ENCODE results near the gene SCARF2. TPM values are rescaled to one million over a fixed set of nuclear protein-coding genes. Genes with fewer than 3 reads are reported as not detected.

SCARF2 gene
- total and polyA plus RNA-seq, 2 donors (not counting 1 experiment from before 2014, with no cell fraction given): 0.86 to 1.3 TPM

DNA sequence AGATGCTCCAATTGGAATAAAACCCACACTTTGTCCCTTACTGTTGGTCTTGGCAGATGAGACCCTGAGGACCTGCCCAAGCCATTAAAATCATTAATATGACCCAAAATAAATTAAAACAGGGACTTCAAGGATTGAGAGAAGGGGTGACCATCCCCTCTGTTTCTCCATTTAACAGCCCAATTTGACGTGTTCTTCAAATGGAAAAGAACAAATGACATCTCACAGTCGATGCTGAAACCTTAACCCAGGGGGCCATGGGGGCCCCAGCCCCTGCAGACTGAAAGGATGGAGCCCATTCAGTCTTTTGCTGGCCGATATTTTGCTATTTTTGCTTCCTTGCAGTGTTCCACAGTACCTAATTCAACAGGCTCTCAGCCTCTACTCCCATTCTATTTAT lies 23.2 kb downstream of the SCARF2 start:
- no peak overlapping the region for H3K4me2 ChIP-seq (replicated peaks; ENCODE audit: low read depth, low read length, poor library complexity, severe bottlenecking)
- no peak overlapping the region for H3K27ac Mint-ChIP-seq
- peaks cover 0 to 5% of the 10 kb centered on the region in 2 donors for H3K4me1 ChIP-seq (ENCODE audit: control insufficient read depth in 2 of 2, insufficient read depth in 2 of 2, low read length in 2 of 2)
- intact Hi-C loops (cut with micrococcal nuclease): no loop called here
- CTCF ChIA-PET: no interaction called here
- H3K4me3 ChIP-seq (ENCODE audit: control extremely low read depth in 1 of 5, extremely low read depth in 1 of 5, insufficient read depth in 1 of 5, low read depth in 2 of 5, low read length in 4 of 5): no peak overlapping the region
- H3K36me3 ChIP-seq (replicated peaks in 1 of 2; ENCODE audit: control extremely low read depth in 1 of 2, control insufficient read depth in 1 of 2, extremely low read depth in 1 of 2, insufficient read depth in 2 of 2, low read length in 1 of 2): no peaks in the 10 kb centered on the region
- H3K27me3 ChIP-seq (replicated peaks in 1 of 4; ENCODE audit: control extremely low read depth in 1 of 4, control insufficient read depth in 3 of 4, insufficient read depth in 4 of 4, low read length in 3 of 4): peaks cover 0 to 4% (median 2%) of the 10 kb centered on the region in 4 experiments
- H3K27ac ChIP-seq (ENCODE audit: low read length in 2 of 2): no peak overlapping the region
- TF ChIP-seq CTCF (IDR thresholded peaks at IDR 0.05): no peak
- no peak for TF ChIP-seq EZH2 (IDR thresholded peaks at IDR 0.05; ENCODE audit: borderline replicate concordance, insufficient read depth, low read depth, low read length, poor library complexity, severe bottlenecking)
- POLR2A ChIA-PET: no interaction called here
- no peaks in the 10 kb centered on the region for H3K9me3 Mint-ChIP-seq (ENCODE audit: insufficient read depth)
- H3K27me3 Mint-ChIP-seq: no peaks in the 10 kb centered on the region
- WGBS (ENCODE audit: insufficient coverage): 86% methylated on average over 2 of the region's 3 CpGs
- no peaks in the 10 kb centered on the region for H3K9me3 ChIP-seq (ENCODE audit: control extremely low read depth in 1 of 3, control insufficient read depth in 2 of 3, insufficient read depth in 1 of 3, low read length in 2 of 3)
- no peak overlapping the region for H3K4me3 Mint-ChIP-seq
- no peak for ATAC-seq (ENCODE audit: low read depth)
- H3K79me2 ChIP-seq (ENCODE audit: control insufficient read depth, insufficient read depth, low read length): no peaks in the 10 kb centered on the region
- no peak for DNase-seq
- H3K9ac ChIP-seq (ENCODE audit: low read length): no peak overlapping the region
- H3K4me1 Mint-ChIP-seq: peaks cover 4% of the 10 kb centered on the region
- no peaks in the 10 kb centered on the region for H4K20me1 ChIP-seq (ENCODE audit: control insufficient read depth, insufficient read depth, low read length, poor library complexity, severe bottlenecking)
- H2AFZ ChIP-seq (ENCODE audit: insufficient read depth, low read depth, low read length, poor library complexity, severe bottlenecking): no peak overlapping the region

GRCh38 chr22:20414059-20414440 lies 23.6 kb downstream of the SCARF2 start:
- no peaks in the 10 kb centered on the region for H3K9me3 Mint-ChIP-seq (ENCODE audit: insufficient read depth)
- no peak overlapping the region for H3K27ac Mint-ChIP-seq
- H3K4me1 Mint-ChIP-seq: peaks cover 4% of the 10 kb centered on the region
- TF ChIP-seq EZH2 (IDR thresholded peaks at IDR 0.05; ENCODE audit: borderline replicate concordance, insufficient read depth, low read depth, low read length, poor library complexity, severe bottlenecking) (no peak), CTCF (IDR thresholded peaks at IDR 0.05) (no peak)
- Histone ChIP-seq H3K9me3 (ENCODE audit: control extremely low read depth in 1 of 3, control insufficient read depth in 2 of 3, insufficient read depth in 1 of 3, low read length in 2 of 3) (no peaks in the 10 kb centered on the region), H3K4me3 (ENCODE audit: control extremely low read depth in 1 of 5, extremely low read depth in 1 of 5, insufficient read depth in 1 of 5, low read depth in 2 of 5, low read length in 4 of 5) (no peak overlapping the region), H3K79me2 (ENCODE audit: control insufficient read depth, insufficient read depth, low read length) (no peaks in the 10 kb centered on the region), H3K27ac (ENCODE audit: low read length in 2 of 2) (no peak overlapping the region), H2AFZ (ENCODE audit: insufficient read depth, low read depth, low read length, poor library complexity, severe bottlenecking) (no peak overlapping the region), H3K4me1 (ENCODE audit: control insufficient read depth in 2 of 2, insufficient read depth in 2 of 2, low read length in 2 of 2) (peaks cover 0 to 5% of the 10 kb centered on the region in 2 donors), H3K27me3 (replicated peaks in 1 of 4; ENCODE audit: control extremely low read depth in 1 of 4, control insufficient read depth in 3 of 4, insufficient read depth in 4 of 4, low read length in 3 of 4) (peaks cover 0 to 3% (median under 1%) of the 10 kb centered on the region in 4 experiments), H4K20me1 (ENCODE audit: control insufficient read depth, insufficient read depth, low read length, poor library complexity, severe bottlenecking) (no peaks in the 10 kb centered on the region), H3K4me2 (replicated peaks; ENCODE audit: low read depth, low read length, poor library complexity, severe bottlenecking) (no peak overlapping the region), H3K36me3 (replicated peaks in 1 of 2; ENCODE audit: control extremely low read depth in 1 of 2, control insufficient read depth in 1 of 2, extremely low read depth in 1 of 2, insufficient read depth in 2 of 2, low read length in 1 of 2) (no peaks in the 10 kb centered on the region), H3K9ac (ENCODE audit: low read length) (no peak overlapping the region)
- ATAC-seq (ENCODE audit: low read depth): no peak
- no peaks in the 10 kb centered on the region for H3K27me3 Mint-ChIP-seq
- ChIA-PET CTCF (no interaction called here), POLR2A (no interaction called here)
- no peak for DNase-seq
- intact Hi-C loops (cut with micrococcal nuclease): no loop called here
- WGBS (ENCODE audit: insufficient coverage): 85% methylated on average over 5 of the region's 5 CpGs
- no peak overlapping the region for H3K4me3 Mint-ChIP-seq

Measured in B cell (primary cell).